NT2/D1 (cell line): ENCODE results near the gene MMP20.

Experiments
- DNase-seq: peaks from one replicate; pipeline ENCODE4 v3.0.0-alpha.2; 2011; ENCODE audit warnings: low read depth, low spot score
- H3K27me3 ChIP-seq: 2 replicates; pipeline ENCODE4 v1.6.0; 2011; ENCODE audit warnings: mild to moderate bottlenecking; ENCODE audit not compliant: insufficient read length, insufficient read depth
- H3K36me3 ChIP-seq: 2 replicates; pipeline ENCODE4 v1.6.1; 2011; ENCODE audit warnings: mild to moderate bottlenecking, low read length, mixed read lengths; ENCODE audit not compliant: insufficient read depth, insufficient read length
- H3K4me1 ChIP-seq: 2 replicates; pipeline ENCODE4 v1.5.1; 2011; ENCODE audit not compliant: insufficient read depth, insufficient read length
- H3K4me3 ChIP-seq: 2 replicates; pipeline ENCODE4 v1.5.1; 2011; ENCODE audit warnings: low read depth; ENCODE audit not compliant: insufficient read length
- H3K9ac ChIP-seq: 2 replicates; pipeline ENCODE4 v1.6.0; 2011; ENCODE audit warnings: low read depth; ENCODE audit not compliant: insufficient read length
- H3K9me3 ChIP-seq: 2 replicates; pipeline ENCODE4 v1.5.1; 2011; ENCODE audit warnings: mild to moderate bottlenecking, low read length; ENCODE audit not compliant: insufficient read depth
- SUZ12 ChIP-seq: IDR thresholded peaks from 2 replicates; pipeline ENCODE4 v1.6.1; 2011; ENCODE audit not compliant: insufficient read length, insufficient read depth; ENCODE audit errors: extremely low read depth
- YY1 ChIP-seq: IDR thresholded peaks from 2 replicates; pipeline ENCODE4 v1.6.1; 2011; ENCODE audit not compliant: insufficient read length, insufficient read depth
- ZNF274 ChIP-seq: IDR thresholded peaks from 2 replicates; pipeline ENCODE4 v1.6.1; 2011; ENCODE audit warnings: mild to moderate bottlenecking, low read depth, low read length

MMP20 gene

GRCh38 chr11:102603576-102603975, 21.6 kb downstream of the MMP20 start:
- Histone ChIP-seq H3K36me3 (no peaks in the 10 kb centered on the region), H3K27me3 (no peaks in the 10 kb centered on the region), H3K9ac (no peak overlapping the region), H3K4me1 (peaks cover 3% of the 10 kb centered on the region), H3K9me3 (no peaks in the 10 kb centered on the region), H3K4me3 (no peak overlapping the region)
- TF ChIP-seq YY1, result no peak
- no peak for TF ChIP-seq SUZ12
- TF ChIP-seq ZNF274, result no peak
- no peak for DNase-seq

GRCh38 chr11:102603091-102603490, 22.0 kb downstream of the MMP20 start:
- no peaks in the 10 kb centered on the region for H3K27me3 ChIP-seq
- TF ChIP-seq SUZ12 (no peak), ZNF274 (no peak), YY1 (no peak)
- no peak overlapping the region for H3K4me3 ChIP-seq
- H3K9me3 ChIP-seq, result no peaks in the 10 kb centered on the region
- H3K4me1 ChIP-seq, result peaks cover 3% of the 10 kb centered on the region
- H3K36me3 ChIP-seq, result no peaks in the 10 kb centered on the region
- no peak for DNase-seq
- H3K9ac ChIP-seq, result no peak overlapping the region

- Histone ChIP-seq H3K36me3 (no peaks in the 10 kb centered on the region), H3K4me1 (peaks cover 3% of the 10 kb centered on the region), H3K9ac (no peak overlapping the region), H3K9me3 (no peaks in the 10 kb centered on the region), H3K27me3 (no peaks in the 10 kb centered on the region), H3K4me3 (no peak overlapping the region)
- TF ChIP-seq YY1 (no peak), SUZ12 (no peak), ZNF274 (no peak)
- DNase-seq, result no peak
Observed at GRCh38 chr11:102600666-102601065, 24.5 kb downstream of the MMP20 start.

- H3K36me3 ChIP-seq, result no peaks in the 10 kb centered on the region
- H3K9ac ChIP-seq, result no peak overlapping the region
- no peak for DNase-seq
- H3K4me3 ChIP-seq, result no peak overlapping the region
- no peaks in the 10 kb centered on the region for H3K9me3 ChIP-seq
- no peak for TF ChIP-seq YY1
- TF ChIP-seq SUZ12, result no peak
- no peak for TF ChIP-seq ZNF274
- H3K27me3 ChIP-seq, result no peaks in the 10 kb centered on the region
- peaks cover 3% of the 10 kb centered on the region for H3K4me1 ChIP-seq
Observed at GRCh38 chr11:102599642-102600261, 25.4 kb downstream of the MMP20 start.

- H3K9ac ChIP-seq, result no peak overlapping the region
- no peak overlapping the region for H3K4me3 ChIP-seq
- no peaks in the 10 kb centered on the region for H3K27me3 ChIP-seq
- TF ChIP-seq SUZ12, result no peak
- TF ChIP-seq ZNF274, result no peak
- TF ChIP-seq YY1, result no peak
- H3K9me3 ChIP-seq, result no peaks in the 10 kb centered on the region
- no peaks in the 10 kb centered on the region for H3K4me1 ChIP-seq
- no peak for DNase-seq
- no peaks in the 10 kb centered on the region for H3K36me3 ChIP-seq
Observed at GRCh38 chr11:102598272-102598671, 26.9 kb downstream of the MMP20 start.

GRCh38 chr11:102596578-102596977, 28.6 kb downstream of the MMP20 start:
- Histone ChIP-seq H3K9ac (no peak overlapping the region), H3K36me3 (no peaks in the 10 kb centered on the region), H3K4me1 (no peaks in the 10 kb centered on the region), H3K27me3 (no peaks in the 10 kb centered on the region), H3K9me3 (no peaks in the 10 kb centered on the region), H3K4me3 (no peak overlapping the region)
- TF ChIP-seq YY1 (no peak), ZNF274 (no peak), SUZ12 (no peak)
- DNase-seq, result no peak

- no peaks in the 10 kb centered on the region for H3K27me3 ChIP-seq
- no peak for DNase-seq
- no peaks in the 10 kb centered on the region for H3K4me1 ChIP-seq
- no peak for TF ChIP-seq ZNF274
- TF ChIP-seq YY1, result no peak
- TF ChIP-seq SUZ12, result no peak
- no peaks in the 10 kb centered on the region for H3K36me3 ChIP-seq
- no peak overlapping the region for H3K4me3 ChIP-seq
- no peak overlapping the region for H3K9ac ChIP-seq
- H3K9me3 ChIP-seq, result no peaks in the 10 kb centered on the region
Observed at GRCh38 chr11:102592634-102593581, 32.2 kb downstream of the MMP20 start.
